Astrocyte of the spinal cord (primary cell): ENCODE results near the gene GKN2.
A peak's percentile ranks its signal among the peaks of the same experiment; 100 is the strongest.

Experiments
- DNase-seq: peaks from one replicate; pipeline ENCODE4 v3.0.0; 2011; ENCODE audit warnings: low read depth, low spot score
- H3K4me3 ChIP-seq: 2 replicates; pipeline ENCODE4 v1.5.1; 2011; ENCODE audit warnings: low read depth, mild to moderate bottlenecking, low read length, moderate library complexity
- in situ Hi-C: cut with HindIII; loops from 2 replicates; pipeline ENCODE4 v1.10.0; 2017; ENCODE audit warnings: low sequenced_read_pairs
- TF ChIP-seq, protein P1 (sequence below): IDR thresholded peaks from 2 replicates; pipeline ENCODE4 v1.5.1; 2012; ENCODE audit warnings: low read depth, mild to moderate bottlenecking, low read length, inconsistent platforms

Gene GKN2

DNA sequence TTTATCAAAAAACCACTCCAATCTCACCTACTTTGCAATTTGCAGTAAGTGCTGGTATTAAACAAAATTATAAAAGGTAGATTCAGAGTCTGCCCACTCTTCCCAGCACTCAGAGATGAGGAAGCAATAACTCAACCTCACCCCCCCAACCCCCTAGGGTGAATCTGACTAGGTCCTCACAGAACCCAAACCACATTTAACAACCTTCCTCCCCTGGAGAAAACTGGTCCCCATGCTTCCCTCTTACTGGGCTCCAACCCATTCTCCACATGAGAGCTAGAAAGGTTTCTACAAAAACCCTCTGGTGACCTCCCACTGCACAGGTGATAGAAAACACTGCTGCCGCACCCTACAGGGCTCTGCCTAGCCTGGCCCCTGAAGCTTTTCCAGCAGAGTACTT lies 41.0 kb downstream of the GKN2 start:
- DNase-seq: no peak
- TF ChIP-seq, protein P1, sequence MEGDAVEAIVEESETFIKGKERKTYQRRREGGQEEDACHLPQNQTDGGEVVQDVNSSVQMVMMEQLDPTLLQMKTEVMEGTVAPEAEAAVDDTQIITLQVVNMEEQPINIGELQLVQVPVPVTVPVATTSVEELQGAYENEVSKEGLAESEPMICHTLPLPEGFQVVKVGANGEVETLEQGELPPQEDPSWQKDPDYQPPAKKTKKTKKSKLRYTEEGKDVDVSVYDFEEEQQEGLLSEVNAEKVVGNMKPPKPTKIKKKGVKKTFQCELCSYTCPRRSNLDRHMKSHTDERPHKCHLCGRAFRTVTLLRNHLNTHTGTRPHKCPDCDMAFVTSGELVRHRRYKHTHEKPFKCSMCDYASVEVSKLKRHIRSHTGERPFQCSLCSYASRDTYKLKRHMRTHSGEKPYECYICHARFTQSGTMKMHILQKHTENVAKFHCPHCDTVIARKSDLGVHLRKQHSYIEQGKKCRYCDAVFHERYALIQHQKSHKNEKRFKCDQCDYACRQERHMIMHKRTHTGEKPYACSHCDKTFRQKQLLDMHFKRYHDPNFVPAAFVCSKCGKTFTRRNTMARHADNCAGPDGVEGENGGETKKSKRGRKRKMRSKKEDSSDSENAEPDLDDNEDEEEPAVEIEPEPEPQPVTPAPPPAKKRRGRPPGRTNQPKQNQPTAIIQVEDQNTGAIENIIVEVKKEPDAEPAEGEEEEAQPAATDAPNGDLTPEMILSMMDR: no peak
- H3K4me3 ChIP-seq: no peak overlapping the region
- in situ Hi-C loops: no loop called here

DNA sequence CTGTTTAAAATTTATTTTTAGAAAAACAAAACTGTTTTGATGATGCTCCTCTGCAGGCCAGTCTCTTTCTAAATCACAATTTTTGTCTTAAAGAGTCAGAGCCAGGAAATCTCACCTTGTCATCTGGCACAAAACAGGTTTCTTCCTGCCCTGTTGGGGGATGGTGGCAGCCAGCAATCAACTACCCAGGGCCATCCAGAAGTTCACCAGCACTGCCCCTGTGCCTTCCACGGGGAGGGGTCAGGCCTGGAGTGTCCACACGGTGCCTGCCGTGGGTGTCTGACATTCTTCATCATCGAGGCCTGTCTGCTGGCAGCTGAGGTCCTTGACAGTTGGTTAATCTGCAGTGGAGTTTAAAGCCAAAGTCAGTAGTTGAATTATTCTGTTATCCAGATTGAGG lies 41.4 kb downstream of the GKN2 start:
- TF ChIP-seq, protein P1: no peak
- no peak for DNase-seq
- no peak overlapping the region for H3K4me3 ChIP-seq
- in situ Hi-C loops: no loop called here

DNA sequence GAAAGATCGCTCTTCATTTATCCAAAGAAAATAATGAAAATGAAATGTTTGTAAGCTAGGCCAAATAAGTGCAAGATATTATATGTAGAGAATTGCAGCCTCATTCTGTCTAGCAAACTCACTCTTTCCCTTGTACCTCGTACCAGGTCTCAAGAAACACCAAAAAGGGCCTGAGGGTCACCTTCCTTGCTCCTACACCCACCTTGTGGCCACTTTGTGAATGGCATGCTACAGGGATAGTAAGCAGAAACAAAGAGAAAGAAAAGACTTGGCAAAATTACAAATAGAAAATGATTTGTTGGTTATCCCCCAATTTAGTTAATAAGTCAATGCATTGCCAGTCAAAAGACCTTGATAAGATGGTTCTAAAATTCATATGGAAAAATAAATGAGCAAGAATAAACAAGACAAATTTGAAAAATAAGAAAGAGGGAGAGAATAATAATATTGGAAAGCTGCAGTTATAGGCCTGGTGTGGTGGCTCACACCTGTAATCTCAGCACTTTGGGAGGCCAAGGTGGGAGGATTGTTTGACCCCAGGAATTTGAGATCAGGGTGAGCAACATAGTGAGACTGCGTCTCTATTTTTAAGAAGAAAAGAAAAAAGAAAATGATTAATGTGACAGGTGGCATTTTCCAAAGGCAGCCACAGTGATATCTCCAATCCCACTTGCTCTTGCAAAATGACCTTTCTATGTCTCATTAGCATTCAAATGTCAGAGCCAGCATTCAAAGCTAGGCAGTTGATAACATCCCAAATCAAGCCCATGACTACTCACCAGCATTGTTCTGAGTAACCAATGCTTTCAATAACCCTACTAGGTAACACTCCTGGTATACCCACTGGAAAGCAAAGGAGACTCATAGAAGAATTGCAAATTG lies 42.7 kb downstream of the GKN2 start:
- H3K4me3 ChIP-seq: no peak overlapping the region
- in situ Hi-C loops: no loop called here
- TF ChIP-seq, protein P1: peak; percentile 96
- peak; percentile 77 for DNase-seq

DNA sequence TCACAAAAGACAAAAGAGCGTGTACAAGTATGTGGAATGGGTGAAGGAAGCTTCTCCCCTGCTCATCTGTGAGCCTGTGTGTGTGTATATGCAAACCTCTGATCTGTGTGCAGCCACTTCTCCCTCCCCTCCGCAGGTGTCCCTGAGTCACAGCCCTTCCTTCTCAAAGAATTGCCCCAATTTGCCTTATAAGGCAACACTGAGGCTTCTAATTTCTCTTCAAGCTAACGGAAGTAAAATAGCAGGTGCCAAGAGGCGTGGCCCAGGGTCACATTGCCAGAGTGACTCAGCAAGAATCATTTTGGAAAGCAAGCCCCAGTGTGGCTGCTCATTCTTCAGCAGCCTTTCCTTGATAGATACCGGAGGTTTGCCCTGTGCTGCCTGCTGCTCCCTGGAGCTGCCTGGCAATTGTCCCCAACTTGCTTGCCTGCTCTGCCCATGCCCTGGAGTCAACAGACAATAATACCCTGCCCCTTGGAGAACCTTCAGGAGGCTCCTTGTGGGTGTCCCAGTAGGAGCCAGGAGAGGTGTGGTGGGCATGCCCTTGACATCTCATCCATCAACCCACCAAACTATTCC lies 44.2 kb downstream of the GKN2 start:
- TF ChIP-seq, protein P1: no peak
- DNase-seq: peak; percentile 90
- in situ Hi-C loops: no loop called here
- H3K4me3 ChIP-seq: no peak overlapping the region

- no peak overlapping the region for H3K4me3 ChIP-seq
Measured at GRCh38 chr2:68907920-68908253, 44.8 kb downstream of the GKN2 start.

GRCh38 chr2:68907232-68907919 lies 45.3 kb downstream of the GKN2 start:
- H3K4me3 ChIP-seq: no peak overlapping the region
- TF ChIP-seq, protein P1: no peak
- in situ Hi-C loops: no loop called here
- DNase-seq: no peak

More at GRCh38 chr2:68907920-68908253, 44.8 kb downstream of the GKN2 start:
- in situ Hi-C loops: no loop called here
- TF ChIP-seq, protein P1: no peak
- no peak for DNase-seq
